ENCODE results near the gene HEMK1. TPM values are rescaled to one million over a fixed set of nuclear protein-coding genes. Genes with fewer than 3 reads are reported as not detected.

HEMK1 gene
- total and polyA plus RNA-seq, 2 of the 4 experiments (the other 2 are of a cell fraction) = 17.2 to 20.8 TPM

- H4K91ac ChIP-seq (ENCODE audit: insufficient read depth, low read depth, low read length) = no peak overlapping the region
- no peak overlapping the region for H4K8ac ChIP-seq (ENCODE audit: low read depth in 2 of 2, low read length in 2 of 2)
- ATAC-seq (ENCODE audit: low read depth) = no peak
- H3K4me2 ChIP-seq (ENCODE audit: low read depth, low read length) = no peak overlapping the region
- no peak overlapping the region for H2BK120ac ChIP-seq (ENCODE audit: low read depth, low read length)
- POLR2A ChIA-PET (ENCODE audit: unreplicated experiment) = no interaction called here
- no peak overlapping the region for H3K4me3 ChIP-seq (ENCODE audit: insufficient read depth, low read depth, low read length)
- no TSS peak for BruUV-seq (replicated peaks)
- in situ Hi-C loops (cut with MboI; ENCODE audit: low sequenced_read_pairs) (no loop called here), intact Hi-C loops (cut with micrococcal nuclease) (no loop called here), dilution Hi-C loops (cut with HindIII; ENCODE audit: low sequenced_read_pairs, unreplicated experiment) (no loop called here)
- H2BK15ac ChIP-seq (ENCODE audit: low read depth, low read length) = no peak overlapping the region
- no peaks in the 10 kb centered on the region for H3K9me1 ChIP-seq (ENCODE audit: insufficient read depth, low read length)
- no peak overlapping the region for H3K27ac ChIP-seq (ENCODE audit: insufficient read depth, low read length)
- no peak overlapping the region for H3K4ac ChIP-seq (ENCODE audit: low read depth, low read length)
- H3K27me3 ChIP-seq (ENCODE audit: control insufficient read depth, insufficient read depth, low read length) = no peaks in the 10 kb centered on the region
- no peak overlapping the region for H2BK20ac ChIP-seq (ENCODE audit: low read depth, low read length)
- H3K56ac ChIP-seq (ENCODE audit: extremely low read depth, insufficient read depth, low read length) = no peak overlapping the region
- H2AK9ac ChIP-seq (replicated peaks; ENCODE audit: low read depth, low read length, poor library complexity) = no peak overlapping the region
- no peak overlapping the region for H3K23ac ChIP-seq (ENCODE audit: low read depth, low read length)
- TF ChIP-seq MAFK (IDR thresholded peaks at IDR 0.05; ENCODE audit: low read depth, low read length) = no peak
- no peak for TF ChIP-seq POLR2A (IDR thresholded peaks at IDR 0.05; ENCODE audit: low read depth, low read length)
- no peak for DNase-seq
- no peaks in the 10 kb centered on the region for H3K4me1 ChIP-seq (ENCODE audit: control insufficient read depth, insufficient read depth, low read length)
- no peaks in the 10 kb centered on the region for H3K9me3 ChIP-seq (ENCODE audit: control insufficient read depth, insufficient read depth, low read length)
- no peak overlapping the region for H2AK5ac ChIP-seq (ENCODE audit: low read depth, low read length)
- no peak overlapping the region for H3K18ac ChIP-seq (ENCODE audit: low read depth, low read length)
- H2AFZ ChIP-seq (replicated peaks; ENCODE audit: low read length, poor library complexity) = no peak overlapping the region
- no peak overlapping the region for H3K14ac ChIP-seq (replicated peaks; ENCODE audit: low read depth, low read length)
- H3K79me1 ChIP-seq (ENCODE audit: low read depth in 1 of 2, low read length in 2 of 2) = no peaks in the 10 kb centered on the region
- CTCF ChIA-PET = no interaction called here
- 80% methylated on average over 1 of the region's 2 CpGs; no CpG with 5 or more reads in 1 of the 2 experiments for WGBS, 2 experiments (ENCODE audit: extremely low coverage in 2 of 2, insufficient read length in 1 of 2)
- H4K5ac ChIP-seq (ENCODE audit: low read depth, low read length) = no peak overlapping the region
- no peak overlapping the region for H2BK5ac ChIP-seq (ENCODE audit: low read depth, low read length, poor library complexity, severe bottlenecking)
- no peak overlapping the region for H3K9ac ChIP-seq (ENCODE audit: low read depth, low read length)
- H4K20me1 ChIP-seq (ENCODE audit: insufficient read depth, low read length) = no peaks in the 10 kb centered on the region; the same call in 1 of the 2 replicates
- peaks cover 6% of the 10 kb centered on the region for H3K36me3 ChIP-seq (ENCODE audit: control insufficient read depth, insufficient read depth, low read length)
These were observed 76.1 kb downstream of the HEMK1 start for GRCh38 chr3:50645378-50645777.

Other genes starting within 250 kb of the HEMK1 start
- gene HYAL2, start 246.8 kb upstream of the HEMK1 start, total RNA-seq (2012; rRNA removed) = 53.6 and 56.8 TPM in 2 replicates
- 104 and 114 TPM in 2 replicates for gene HYAL2, start 246.8 kb upstream of the HEMK1 start, polyA plus RNA-seq (2012; rRNA removed)
- gene TUSC2, start 241.3 kb upstream of the HEMK1 start, total RNA-seq (2012; rRNA removed) = 13.4 and 14.2 TPM in 2 replicates
- gene TUSC2, start 241.3 kb upstream of the HEMK1 start, polyA plus RNA-seq (2012; rRNA removed) = 24.0 and 24.8 TPM in 2 replicates
- 17.4 and 18.3 TPM in 2 replicates for gene RASSF1, start 228.7 kb upstream of the HEMK1 start, total RNA-seq (2012; rRNA removed)
- 53.4 and 55.6 TPM in 2 replicates for gene RASSF1, start 228.7 kb upstream of the HEMK1 start, polyA plus RNA-seq (2012; rRNA removed)
- gene ZMYND10, start 223.8 kb upstream of the HEMK1 start, total RNA-seq (2012; rRNA removed) = 0.83 and 1.1 TPM in 2 replicates
- 1.1 and 1.4 TPM in 2 replicates for gene ZMYND10, start 223.8 kb upstream of the HEMK1 start, polyA plus RNA-seq (2012; rRNA removed)
- 27.5 and 38.7 TPM in 2 replicates for gene NPRL2, start 218.7 kb upstream of the HEMK1 start, total RNA-seq (2012; rRNA removed)
- 38.3 and 38.5 TPM in 2 replicates for gene NPRL2, start 218.7 kb upstream of the HEMK1 start, polyA plus RNA-seq (2012; rRNA removed)
- 26.1 and 29.2 TPM in 2 replicates for gene CYB561D2, start 218.7 kb upstream of the HEMK1 start, total RNA-seq (2012; rRNA removed)
- gene CYB561D2, start 218.7 kb upstream of the HEMK1 start, polyA plus RNA-seq (2012; rRNA removed) = 31.7 and 41.5 TPM in 2 replicates
- gene TMEM115, start 210.0 kb upstream of the HEMK1 start, total RNA-seq (2012; rRNA removed) = 35.3 and 35.6 TPM in 2 replicates
- gene TMEM115, start 210.0 kb upstream of the HEMK1 start, polyA plus RNA-seq (2012; rRNA removed) = 47.3 and 54.3 TPM in 2 replicates
- gene CACNA2D2, start 65.9 kb upstream of the HEMK1 start, total RNA-seq (2012; rRNA removed) = not detected in 2 replicates
- 0.11 and 0.15 TPM in 2 replicates for gene CACNA2D2, start 65.9 kb upstream of the HEMK1 start, polyA plus RNA-seq (2012; rRNA removed)
- gene C3orf18, start 1.8 kb upstream of the HEMK1 start, total RNA-seq (2012; rRNA removed) = 6.8 and 6.9 TPM in 2 replicates
- gene C3orf18, start 1.8 kb upstream of the HEMK1 start, polyA plus RNA-seq (2012; rRNA removed) = 10.6 and 10.9 TPM in 2 replicates
- 0.83 and 0.90 TPM in 2 replicates for gene CISH, start 42.3 kb downstream of the HEMK1 start, total RNA-seq (2012; rRNA removed)
- gene CISH, start 42.3 kb downstream of the HEMK1 start, polyA plus RNA-seq (2012; rRNA removed) = 4.0 and 4.6 TPM in 2 replicates
- 48.3 and 57.2 TPM in 2 replicates for gene MAPKAPK3, start 47.6 kb downstream of the HEMK1 start, total RNA-seq (2012; rRNA removed)
- gene MAPKAPK3, start 47.6 kb downstream of the HEMK1 start, polyA plus RNA-seq (2012; rRNA removed) = 38.3 and 43.8 TPM in 2 replicates
- under 0.01 TPM in 2 replicates for gene DOCK3, start 105.4 kb downstream of the HEMK1 start, total RNA-seq (2012; rRNA removed)
- 0.10 and 0.12 TPM in 2 replicates for gene DOCK3, start 105.4 kb downstream of the HEMK1 start, polyA plus RNA-seq (2012; rRNA removed)